HCT116 (cell line): ENCODE data around the gene CFAP97D2.

Source experiments
- CEBPB ChIP-seq: IDR thresholded peaks from 2 replicates; pipeline ENCODE4 v1.6.1; 2012; ENCODE audit warnings: low read depth
- CTCF ChIP-seq, 3 experiments: fragments of 200-600 bp in 1 of 3; sonication (generic) in 1 of 3; IDR thresholded peaks in 2 of 3; conservative IDR thresholded peaks in 1 of 3; 2 replicates each; pipeline ENCODE4 v1.5.1; 2012 to 2017; ENCODE audit warnings: low read depth in 2 of 3, low read length in 2 of 3, antibody characterized with exemption in 1 of 3, borderline replicate concordance in 1 of 3, control low read depth in 1 of 3, mild to moderate bottlenecking in 1 of 3, mixed read lengths in 1 of 3, mixed run types in 1 of 3, moderate library complexity in 1 of 3; ENCODE audit not compliant: insufficient read depth in 1 of 3
- EZH2 ChIP-seq: fragments of 200-600 bp; sonication (generic); IDR thresholded peaks from 2 replicates; pipeline ENCODE4 v1.6.1; 2017; ENCODE audit warnings: antibody characterized with exemption, mixed run types
- EZH2phosphoT487 ChIP-seq: fragments of 200-600 bp; IDR thresholded peaks from 2 replicates; pipeline ENCODE4 v1.6.1; 2018; ENCODE audit warnings: antibody characterized with exemption, borderline replicate concordance
- FOSL1 ChIP-seq: IDR thresholded peaks from 2 replicates; pipeline ENCODE4 v1.6.1; 2012; ENCODE audit warnings: low read depth
- POLR2A ChIP-seq: IDR thresholded peaks from 2 replicates; pipeline ENCODE4 v1.7.0; 2011; ENCODE audit warnings: borderline replicate concordance; ENCODE audit not compliant: insufficient read depth, insufficient read length; ENCODE audit errors: extremely low read depth
- POLR2AphosphoS5 ChIP-seq: IDR thresholded peaks from 2 replicates; pipeline ENCODE4 v1.6.1; 2011; ENCODE audit warnings: mild to moderate bottlenecking, low read depth, low read length, moderate library complexity
- RAD21 ChIP-seq: IDR thresholded peaks from 2 replicates; pipeline ENCODE4 v1.6.1; 2012; ENCODE audit warnings: low read depth, mild to moderate bottlenecking
- REST ChIP-seq: IDR thresholded peaks from 2 replicates; pipeline ENCODE4 v1.6.1; 2012; ENCODE audit warnings: low read depth
- SIN3A ChIP-seq: IDR thresholded peaks from 2 replicates; pipeline ENCODE4 v1.6.1; 2012; ENCODE audit warnings: low read depth
- SRF ChIP-seq: IDR thresholded peaks from 2 replicates; pipeline ENCODE4 v1.6.1; 2012; ENCODE audit warnings: low read depth
- YY1 ChIP-seq: IDR thresholded peaks from 2 replicates; pipeline ENCODE4 v1.6.1; 2011; ENCODE audit warnings: low read length, low read depth, moderate library complexity, mild to moderate bottlenecking; ENCODE audit not compliant: insufficient replicate concordance; ENCODE audit errors: extremely low read depth

- no peak for TF ChIP-seq CTCF (IDR thresholded peaks at IDR 0.05 in 2 of 3, conservative IDR thresholded peaks at IDR 0.05 in 1 of 3; ENCODE audit: borderline replicate concordance in 1 of 3, insufficient read depth in 1 of 3, low read depth in 2 of 3, low read length in 2 of 3)
- TF ChIP-seq POLR2A = no peak
- no peak for TF ChIP-seq SIN3A
- TF ChIP-seq YY1 = no peak
- TF ChIP-seq EZH2 = no peak
- no peak for TF ChIP-seq EZH2phosphoT487
- no peak for TF ChIP-seq POLR2AphosphoS5
- no peak for TF ChIP-seq CEBPB
- TF ChIP-seq FOSL1 = no peak
- TF ChIP-seq REST = no peak
- TF ChIP-seq RAD21 = no peak
- TF ChIP-seq SRF = no peak
Observed at GRCh38 chr13:114235697-114236096, 56.6 kb downstream of the CFAP97D2 start.
